Liver (tissue), 9 donors: ENCODE results near the gene KCTD6. TPM values are rescaled to one million over a fixed set of nuclear protein-coding genes. Genes with fewer than 3 reads are reported as not detected.

Experiments used
- DNase-seq: peaks from one replicate; pipeline ENCODE4 v3.0.0-alpha.2; 2017; ENCODE audit warnings: low spot score
- H3K27ac ChIP-seq, 2 donors: one replicate each; pipeline ENCODE4 v1.7.0; 2013; ENCODE audit warnings: inconsistent platforms in 2 of 2, low read length in 2 of 2, control low read depth in 1 of 2, low read depth in 1 of 2, mild to moderate bottlenecking in 1 of 2
- H3K27me3 ChIP-seq, 4 donors: one replicate each; pipeline versions ENCODE4 v1.6.1 to v1.7.0; 2013; ENCODE audit warnings: low read length in 3 of 4, inconsistent platforms in 1 of 4, mild to moderate bottlenecking in 1 of 4, moderate library complexity in 1 of 4; ENCODE audit not compliant: control insufficient read depth in 4 of 4, insufficient read depth in 4 of 4
- H3K36me3 ChIP-seq, 4 donors: one replicate each; pipeline versions ENCODE4 v1.6.1 to v1.7.0; 2013; ENCODE audit warnings: low read length in 3 of 4, mild to moderate bottlenecking in 3 of 4, low read depth in 1 of 4, moderate library complexity in 1 of 4; ENCODE audit not compliant: control insufficient read depth in 4 of 4, insufficient read depth in 3 of 4
- H3K4me1 ChIP-seq, 4 donors: one replicate each; pipeline versions ENCODE4 v1.6.1 to v1.7.0; 2013; ENCODE audit warnings: low read length in 3 of 4, mild to moderate bottlenecking in 3 of 4, moderate library complexity in 1 of 4; ENCODE audit not compliant: control insufficient read depth in 4 of 4, insufficient read depth in 4 of 4
- H3K4me3 ChIP-seq, 3 donors: one replicate each; pipeline versions ENCODE4 v1.6.1 to v1.7.0; 2013; ENCODE audit warnings: low read length in 3 of 3, control low read depth in 1 of 3, low read depth in 1 of 3, mild to moderate bottlenecking in 1 of 3
- H3K9ac ChIP-seq, 2 donors: one replicate each; pipeline ENCODE4 v1.7.0; 2013; ENCODE audit warnings: low read length in 2 of 2, mild to moderate bottlenecking in 2 of 2, moderate library complexity in 2 of 2, control low read depth in 1 of 2, low read depth in 1 of 2
- H3K9me3 ChIP-seq, 4 donors: one replicate each; pipeline versions ENCODE4 v1.6.1 to v1.7.0; 2013; ENCODE audit warnings: low read length in 3 of 4; ENCODE audit not compliant: control insufficient read depth in 4 of 4
- EGR1 ChIP-seq, 2 donors: IDR thresholded peaks; 2 replicates each; pipeline ENCODE4 v1.6.1; 2016 to 2018; ENCODE audit warnings: antibody characterized with exemption in 2 of 2, low read depth in 2 of 2
- FOXA1 ChIP-seq: IDR thresholded peaks from 2 replicates; pipeline ENCODE4 v1.6.1; 2016; ENCODE audit warnings: antibody characterized with exemption
- FOXA2 ChIP-seq: IDR thresholded peaks from 2 replicates; pipeline ENCODE4 v1.6.1; 2016; ENCODE audit warnings: antibody characterized with exemption
- GABPA ChIP-seq, 2 donors: IDR thresholded peaks in 1 of 2; conservative IDR thresholded peaks in 1 of 2; 2 replicates each; pipeline ENCODE4 v1.6.1; 2016; ENCODE audit warnings: antibody characterized with exemption in 2 of 2, mild to moderate bottlenecking in 1 of 2, moderate library complexity in 1 of 2
- HNF4A ChIP-seq, 2 donors: conservative IDR thresholded peaks; 2 replicates each; pipeline ENCODE4 v1.6.1; 2016; ENCODE audit warnings: antibody characterized with exemption in 2 of 2, mild to moderate bottlenecking in 2 of 2
- HNF4G ChIP-seq: IDR thresholded peaks from 2 replicates; pipeline ENCODE4 v1.6.1; 2016; ENCODE audit warnings: antibody characterized with exemption
- JUND ChIP-seq, 2 donors: IDR thresholded peaks; 2 replicates each; pipeline ENCODE4 v1.6.1; 2016; ENCODE audit warnings: antibody characterized with exemption in 2 of 2
- NR2F2 ChIP-seq: IDR thresholded peaks from 2 replicates; pipeline ENCODE4 v1.6.1; 2016; ENCODE audit warnings: antibody characterized with exemption
- RAD21 ChIP-seq, 2 donors: IDR thresholded peaks; 2 replicates each; pipeline ENCODE4 v1.6.1; 2016; ENCODE audit warnings: antibody characterized with exemption in 2 of 2, mild to moderate bottlenecking in 2 of 2
- RXRA ChIP-seq, 2 donors: IDR thresholded peaks; 2 replicates each; pipeline ENCODE4 v1.6.1; 2017 to 2018; ENCODE audit warnings: antibody characterized with exemption in 2 of 2, mild to moderate bottlenecking in 1 of 2
- SP1 ChIP-seq: IDR thresholded peaks from 2 replicates; pipeline ENCODE4 v1.6.1; 2018; ENCODE audit warnings: antibody characterized with exemption, mild to moderate bottlenecking
- TAF1 ChIP-seq: conservative IDR thresholded peaks from 2 replicates; pipeline ENCODE4 v1.6.1; 2016; ENCODE audit warnings: antibody characterized with exemption, mild to moderate bottlenecking
- YY1 ChIP-seq: IDR thresholded peaks from 2 replicates; pipeline ENCODE4 v1.6.1; 2016; ENCODE audit warnings: antibody characterized with exemption, mild to moderate bottlenecking
- WGBS: extraction: QIAGEN DNeasy Blood & Tissue Kit; methylation state at CpG from one replicate; pipeline ENCODE4 v1.1.7; 2013; 5-methylcytosine and 5-hydroxymethylcytosine counted together
- polyA plus RNA-seq, 2 donors: library from polyadenylated mRNA; stranded (reverse) in 1 of 2; unstranded in 1 of 2; fragments of 200-250 nt in 1 of 2; fragments of >200 nt in 1 of 2; fragmentation: Nextera tagmentation in 1 of 2; extraction: Ambion mirVana in 1 of 2; gene quantifications; one replicate each; pipeline versions ENCODE4 v1.2.1 to v1.2.3, GENCODE V29; 2013 to 2015
- total RNA-seq, 2 donors: library from RNA; depleted of rRNA; stranded (reverse); fragments of >200 nt; gene quantifications; one replicate each; pipeline ENCODE4 v1.2.3, GENCODE V29; 2014
- TF ChIP-seq, protein P1 (sequence below): IDR thresholded peaks from 2 replicates; pipeline ENCODE4 v1.6.1; 2016; ENCODE audit warnings: antibody characterized with exemption
- TF ChIP-seq, protein P2 (sequence below): IDR thresholded peaks from 2 replicates; pipeline ENCODE4 v1.6.1; 2016; ENCODE audit warnings: antibody characterized with exemption, mild to moderate bottlenecking
- TF ChIP-seq, protein P3 (sequence below): IDR thresholded peaks from 2 replicates; pipeline ENCODE4 v1.6.1; 2016; ENCODE audit warnings: antibody characterized with exemption
- TF ChIP-seq, protein P4 (sequence below): IDR thresholded peaks from 2 replicates; pipeline ENCODE4 v1.6.1; 2016; ENCODE audit warnings: antibody characterized with exemption
- TF ChIP-seq, protein P5 (sequence below): fragments of 150-350 bp; IDR thresholded peaks from 2 replicates; pipeline ENCODE4 v1.5.1; 2017; ENCODE audit warnings: improper control_type of control experiment, low read depth, low read length; ENCODE audit not compliant: missing input control
- donor health status: healthy.
- donor health status: healthy.
- donor health status: healthy.
- donor health status: healthy.
- donor health status: healthy.

Gene KCTD6
- total and polyA plus RNA-seq, 4 donors, result 6.5 to 13.8 (median 10.4) TPM

DNA sequence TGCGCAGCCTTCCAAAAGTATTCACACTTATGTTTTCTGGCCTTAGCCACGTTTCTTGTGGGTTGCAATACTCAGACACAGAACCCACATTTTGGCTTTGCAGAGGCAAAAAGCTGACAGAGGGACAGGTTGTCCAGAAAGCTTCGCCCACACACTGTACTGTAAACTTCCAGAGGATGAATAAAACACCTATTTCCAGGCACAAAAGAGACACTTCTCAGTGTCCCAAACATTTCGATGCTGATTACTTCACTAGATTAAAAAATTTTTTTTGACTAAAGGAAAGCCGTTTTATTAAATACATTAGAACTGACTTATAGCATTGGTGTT lies 28.0 kb upstream of the KCTD6 start:
- TF ChIP-seq, protein P1, sequence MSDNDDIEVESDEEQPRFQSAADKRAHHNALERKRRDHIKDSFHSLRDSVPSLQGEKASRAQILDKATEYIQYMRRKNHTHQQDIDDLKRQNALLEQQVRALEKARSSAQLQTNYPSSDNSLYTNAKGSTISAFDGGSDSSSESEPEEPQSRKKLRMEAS, result peak; percentile 2
- no peak for TF ChIP-seq JUND (IDR thresholded peaks at IDR 0.05)
- no peak for DNase-seq
- WGBS, result 33% methylated on average over 5 of the region's 5 CpGs
- Histone ChIP-seq H3K27ac (peak overlapping the region in 1 of 2 donors; percentile 72), H3K4me3 (no peak overlapping the region), H3K9ac (peak overlapping the region in 1 of 2 donors; percentile 66), H3K4me1 (peaks cover 0 to 14% (median 11%) of the 10 kb centered on the region in 4 donors), H3K9me3 (no peaks in the 10 kb centered on the region), H3K27me3 (no peaks in the 10 kb centered on the region), H3K36me3 (no peaks in the 10 kb centered on the region)

DNA sequence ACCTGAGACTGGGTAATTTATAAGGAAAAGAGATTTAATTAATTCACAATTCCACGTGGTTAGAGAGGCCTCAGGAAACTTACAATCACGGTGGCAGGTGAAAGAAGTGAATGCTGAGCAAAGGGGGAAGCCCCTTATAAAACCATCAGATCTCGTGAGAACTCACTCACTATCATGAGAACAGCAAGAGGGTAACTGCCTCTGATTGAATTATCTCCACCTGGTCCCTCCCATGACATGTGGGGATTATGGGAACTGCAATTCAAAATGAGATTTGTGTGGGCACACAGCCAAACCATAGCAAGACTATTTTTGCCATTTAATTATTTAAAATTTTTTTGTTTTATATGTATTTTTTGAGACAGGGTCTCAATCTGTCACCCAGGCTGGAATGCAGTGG lies 27.0 kb upstream of the KCTD6 start:
- no peak for DNase-seq
- no peak overlapping the region for H3K27ac ChIP-seq
- peaks cover 0 to 14% (median 11%) of the 10 kb centered on the region in 4 donors for H3K4me1 ChIP-seq
- no peak overlapping the region for H3K4me3 ChIP-seq
- no peaks in the 10 kb centered on the region for H3K36me3 ChIP-seq
- H3K27me3 ChIP-seq, result no peaks in the 10 kb centered on the region
- no peaks in the 10 kb centered on the region for H3K9me3 ChIP-seq
- 77% methylated on average over 3 of the region's 3 CpGs for WGBS
- H3K9ac ChIP-seq, result no peak overlapping the region
- TF ChIP-seq, protein P1, result no peak
- TF ChIP-seq JUND (IDR thresholded peaks at IDR 0.05) (no peak), HNF4G (no peak), FOXA1 (no peak), RAD21 (IDR thresholded peaks at IDR 0.05) (no peak), HNF4A (conservative IDR thresholded peaks at IDR 0.05) (no peak), FOXA2 (no peak), TAF1 (no peak), RXRA (IDR thresholded peaks at IDR 0.05) (no peak), SP1 (no peak), YY1 (no peak), GABPA (IDR thresholded peaks at IDR 0.05 in 1 of 2, conservative IDR thresholded peaks at IDR 0.05 in 1 of 2) (no peak), EGR1 (IDR thresholded peaks at IDR 0.05; ENCODE audit: low read depth in 2 of 2) (no peak), NR2F2 (no peak)
- TF ChIP-seq, protein P2, sequence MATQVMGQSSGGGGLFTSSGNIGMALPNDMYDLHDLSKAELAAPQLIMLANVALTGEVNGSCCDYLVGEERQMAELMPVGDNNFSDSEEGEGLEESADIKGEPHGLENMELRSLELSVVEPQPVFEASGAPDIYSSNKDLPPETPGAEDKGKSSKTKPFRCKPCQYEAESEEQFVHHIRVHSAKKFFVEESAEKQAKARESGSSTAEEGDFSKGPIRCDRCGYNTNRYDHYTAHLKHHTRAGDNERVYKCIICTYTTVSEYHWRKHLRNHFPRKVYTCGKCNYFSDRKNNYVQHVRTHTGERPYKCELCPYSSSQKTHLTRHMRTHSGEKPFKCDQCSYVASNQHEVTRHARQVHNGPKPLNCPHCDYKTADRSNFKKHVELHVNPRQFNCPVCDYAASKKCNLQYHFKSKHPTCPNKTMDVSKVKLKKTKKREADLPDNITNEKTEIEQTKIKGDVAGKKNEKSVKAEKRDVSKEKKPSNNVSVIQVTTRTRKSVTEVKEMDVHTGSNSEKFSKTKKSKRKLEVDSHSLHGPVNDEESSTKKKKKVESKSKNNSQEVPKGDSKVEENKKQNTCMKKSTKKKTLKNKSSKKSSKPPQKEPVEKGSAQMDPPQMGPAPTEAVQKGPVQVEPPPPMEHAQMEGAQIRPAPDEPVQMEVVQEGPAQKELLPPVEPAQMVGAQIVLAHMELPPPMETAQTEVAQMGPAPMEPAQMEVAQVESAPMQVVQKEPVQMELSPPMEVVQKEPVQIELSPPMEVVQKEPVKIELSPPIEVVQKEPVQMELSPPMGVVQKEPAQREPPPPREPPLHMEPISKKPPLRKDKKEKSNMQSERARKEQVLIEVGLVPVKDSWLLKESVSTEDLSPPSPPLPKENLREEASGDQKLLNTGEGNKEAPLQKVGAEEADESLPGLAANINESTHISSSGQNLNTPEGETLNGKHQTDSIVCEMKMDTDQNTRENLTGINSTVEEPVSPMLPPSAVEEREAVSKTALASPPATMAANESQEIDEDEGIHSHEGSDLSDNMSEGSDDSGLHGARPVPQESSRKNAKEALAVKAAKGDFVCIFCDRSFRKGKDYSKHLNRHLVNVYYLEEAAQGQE, result no peak
- TF ChIP-seq, protein P3, sequence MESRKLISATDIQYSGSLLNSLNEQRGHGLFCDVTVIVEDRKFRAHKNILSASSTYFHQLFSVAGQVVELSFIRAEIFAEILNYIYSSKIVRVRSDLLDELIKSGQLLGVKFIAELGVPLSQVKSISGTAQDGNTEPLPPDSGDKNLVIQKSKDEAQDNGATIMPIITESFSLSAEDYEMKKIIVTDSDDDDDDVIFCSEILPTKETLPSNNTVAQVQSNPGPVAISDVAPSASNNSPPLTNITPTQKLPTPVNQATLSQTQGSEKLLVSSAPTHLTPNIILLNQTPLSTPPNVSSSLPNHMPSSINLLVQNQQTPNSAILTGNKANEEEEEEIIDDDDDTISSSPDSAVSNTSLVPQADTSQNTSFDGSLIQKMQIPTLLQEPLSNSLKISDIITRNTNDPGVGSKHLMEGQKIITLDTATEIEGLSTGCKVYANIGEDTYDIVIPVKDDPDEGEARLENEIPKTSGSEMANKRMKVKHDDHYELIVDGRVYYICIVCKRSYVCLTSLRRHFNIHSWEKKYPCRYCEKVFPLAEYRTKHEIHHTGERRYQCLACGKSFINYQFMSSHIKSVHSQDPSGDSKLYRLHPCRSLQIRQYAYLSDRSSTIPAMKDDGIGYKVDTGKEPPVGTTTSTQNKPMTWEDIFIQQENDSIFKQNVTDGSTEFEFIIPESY, result no peak
- TF ChIP-seq, protein P4, sequence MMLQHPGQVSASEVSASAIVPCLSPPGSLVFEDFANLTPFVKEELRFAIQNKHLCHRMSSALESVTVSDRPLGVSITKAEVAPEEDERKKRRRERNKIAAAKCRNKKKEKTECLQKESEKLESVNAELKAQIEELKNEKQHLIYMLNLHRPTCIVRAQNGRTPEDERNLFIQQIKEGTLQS, result no peak
- TF ChIP-seq, protein P5, sequence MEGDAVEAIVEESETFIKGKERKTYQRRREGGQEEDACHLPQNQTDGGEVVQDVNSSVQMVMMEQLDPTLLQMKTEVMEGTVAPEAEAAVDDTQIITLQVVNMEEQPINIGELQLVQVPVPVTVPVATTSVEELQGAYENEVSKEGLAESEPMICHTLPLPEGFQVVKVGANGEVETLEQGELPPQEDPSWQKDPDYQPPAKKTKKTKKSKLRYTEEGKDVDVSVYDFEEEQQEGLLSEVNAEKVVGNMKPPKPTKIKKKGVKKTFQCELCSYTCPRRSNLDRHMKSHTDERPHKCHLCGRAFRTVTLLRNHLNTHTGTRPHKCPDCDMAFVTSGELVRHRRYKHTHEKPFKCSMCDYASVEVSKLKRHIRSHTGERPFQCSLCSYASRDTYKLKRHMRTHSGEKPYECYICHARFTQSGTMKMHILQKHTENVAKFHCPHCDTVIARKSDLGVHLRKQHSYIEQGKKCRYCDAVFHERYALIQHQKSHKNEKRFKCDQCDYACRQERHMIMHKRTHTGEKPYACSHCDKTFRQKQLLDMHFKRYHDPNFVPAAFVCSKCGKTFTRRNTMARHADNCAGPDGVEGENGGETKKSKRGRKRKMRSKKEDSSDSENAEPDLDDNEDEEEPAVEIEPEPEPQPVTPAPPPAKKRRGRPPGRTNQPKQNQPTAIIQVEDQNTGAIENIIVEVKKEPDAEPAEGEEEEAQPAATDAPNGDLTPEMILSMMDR, result no peak
